HG03095 (cell line): ENCODE data around the gene CROCC.

ENCODE experiments used
- ATAC-seq: cut with Tn5 transposase; IDR thresholded peaks from one replicate; pipeline ENCODE4 v1.9.1; 2021; ENCODE audit warnings: moderate library complexity; ENCODE audit not compliant: unreplicated experiment

The CROCC gene

GRCh38 chr1:16980473-16981268 is 58.9 kb downstream of the CROCC start, which contains the start of gene MFAP2:
Gene MFAP2, minus strand, starts transcription at chr1:16980620. Its CDS starts 2,347 bp downstream, at chr1:16978273.
- ATAC-seq, result no peak

- no peak for ATAC-seq
These were observed 59.6 kb downstream of the CROCC start for GRCh38 chr1:16981269-16981849.

DNA sequence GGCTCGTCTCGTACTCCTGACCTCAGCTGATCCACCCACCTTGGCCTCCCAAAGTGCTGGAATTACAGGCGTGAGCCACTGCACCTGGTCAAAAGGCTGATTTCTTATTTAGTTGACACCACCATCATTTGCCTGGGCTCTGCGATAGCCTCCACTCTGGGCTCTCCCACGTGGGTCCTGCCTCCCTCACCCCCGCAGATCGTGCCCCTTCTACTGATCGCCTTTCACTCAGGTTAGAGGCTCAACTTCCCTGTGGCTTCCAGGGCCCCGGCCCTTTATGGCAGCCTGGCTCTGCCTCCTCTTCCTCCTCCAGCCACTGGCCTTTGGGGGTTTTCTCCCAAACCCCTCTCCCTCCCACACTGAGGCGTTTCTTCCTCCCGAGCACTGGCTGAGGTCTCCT is 61.2 kb downstream of the CROCC start:
- ATAC-seq, result no peak

- no peak for ATAC-seq
These were observed 61.9 kb downstream of the CROCC start for GRCh38 chr1:16983649-16984048.

DNA sequence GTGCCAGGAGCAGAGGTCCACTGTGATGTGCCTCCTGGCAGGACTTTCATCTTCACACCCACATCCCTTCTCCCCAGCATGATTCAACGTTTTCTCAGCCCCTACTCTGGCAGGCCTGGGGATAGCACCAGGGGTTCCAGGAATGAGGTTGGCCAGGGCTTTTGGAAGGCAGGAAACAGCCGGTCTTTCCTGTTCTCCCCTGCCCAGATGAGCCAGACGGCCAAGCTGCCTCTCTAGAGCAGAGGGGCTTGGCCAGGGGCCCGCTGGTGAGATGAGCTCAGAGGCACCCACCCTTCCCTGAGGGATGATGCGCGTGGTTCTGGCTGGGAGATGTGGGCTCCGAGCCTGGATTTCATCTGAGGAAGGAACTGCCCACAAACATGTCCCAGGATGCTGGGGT is 63.0 kb downstream of the CROCC start:
- no peak for ATAC-seq

DNA sequence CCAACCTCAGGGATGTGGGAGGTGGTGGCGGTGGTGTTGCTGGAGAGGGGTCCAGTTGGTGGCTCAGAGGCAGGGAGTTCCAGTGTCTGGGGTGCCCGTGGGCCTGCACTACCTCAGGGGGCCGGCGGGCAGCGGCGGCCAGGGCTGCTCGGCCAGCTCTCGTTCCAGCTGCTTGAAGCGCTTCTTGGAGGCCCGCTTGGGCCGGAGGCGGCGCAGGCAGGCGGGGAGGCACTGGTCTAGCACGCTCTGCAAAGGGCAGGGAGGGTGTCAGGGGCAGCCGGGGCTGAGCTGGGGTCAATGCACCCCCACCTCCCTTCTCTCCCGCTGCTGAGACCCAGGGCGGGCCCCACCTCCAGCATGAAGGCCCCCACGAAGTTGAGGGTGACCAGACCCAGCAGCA is 64.4 kb downstream of the CROCC start:
- ATAC-seq, result no peak

- no peak for ATAC-seq
These were observed 64.8 kb downstream of the CROCC start for GRCh38 chr1:16986560-16986959.

- ATAC-seq, result no peak
These were observed 65.2 kb downstream of the CROCC start for GRCh38 chr1:16986962-16987361.

GRCh38 chr1:16988210-16988609 is 66.5 kb downstream of the CROCC start:
- ATAC-seq, result no peak

- no peak for ATAC-seq
These were observed 68.1 kb downstream of the CROCC start for GRCh38 chr1:16989676-16990391.

- ATAC-seq, result no peak
These were observed 69.8 kb downstream of the CROCC start for GRCh38 chr1:16991571-16991970.

GRCh38 chr1:16992102-16992501 is 70.4 kb downstream of the CROCC start:
- no peak for ATAC-seq

- no peak for ATAC-seq
These were observed 70.9 kb downstream of the CROCC start for GRCh38 chr1:16992675-16993074.

DNA sequence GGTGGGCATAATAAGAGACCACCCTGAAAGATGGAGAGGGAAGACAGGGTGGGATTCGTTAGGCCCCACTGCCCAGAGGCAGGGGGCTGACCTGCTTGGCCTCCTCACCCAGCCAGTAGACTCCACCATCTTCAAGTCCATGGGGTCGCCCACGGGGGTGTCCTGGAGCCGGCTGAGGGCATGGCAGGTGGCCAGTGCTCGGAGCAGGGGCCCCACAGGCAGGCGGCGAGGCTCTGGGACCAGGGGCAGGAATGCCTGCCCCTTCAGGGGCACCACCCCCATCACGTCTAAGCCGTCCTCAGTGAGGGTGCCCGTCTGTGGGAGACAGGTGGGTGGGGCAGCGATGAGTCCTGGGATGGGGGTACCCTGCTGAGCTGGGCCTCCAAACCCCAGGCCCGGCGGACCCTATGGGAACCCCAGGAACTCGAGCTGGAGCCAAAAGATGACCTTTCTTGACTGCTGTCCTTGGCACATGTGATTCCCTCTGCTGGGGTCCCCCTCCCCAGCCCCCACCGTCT is 71.8 kb downstream of the CROCC start:
- ATAC-seq, result no peak

DNA sequence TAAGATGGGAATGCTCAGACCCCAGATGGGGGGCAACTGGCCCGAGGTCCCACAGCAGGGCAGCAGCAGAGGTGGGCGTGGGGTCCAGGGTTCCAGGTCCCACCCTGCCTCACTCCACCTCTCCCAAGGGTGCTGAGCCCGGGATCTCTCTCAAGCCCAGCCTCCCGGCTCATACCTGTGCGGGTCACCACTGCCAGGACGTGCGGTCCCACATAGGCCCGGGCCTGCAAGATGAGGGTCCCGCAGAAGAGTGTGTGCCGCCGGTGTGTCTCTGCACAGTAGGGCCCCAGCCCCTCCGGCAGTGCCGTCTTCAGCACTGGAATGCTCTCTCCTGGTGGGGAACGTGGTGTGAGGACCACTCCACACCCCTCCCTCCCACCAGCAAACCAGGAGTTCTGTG is 75.1 kb downstream of the CROCC start:
- ATAC-seq, result no peak

DNA sequence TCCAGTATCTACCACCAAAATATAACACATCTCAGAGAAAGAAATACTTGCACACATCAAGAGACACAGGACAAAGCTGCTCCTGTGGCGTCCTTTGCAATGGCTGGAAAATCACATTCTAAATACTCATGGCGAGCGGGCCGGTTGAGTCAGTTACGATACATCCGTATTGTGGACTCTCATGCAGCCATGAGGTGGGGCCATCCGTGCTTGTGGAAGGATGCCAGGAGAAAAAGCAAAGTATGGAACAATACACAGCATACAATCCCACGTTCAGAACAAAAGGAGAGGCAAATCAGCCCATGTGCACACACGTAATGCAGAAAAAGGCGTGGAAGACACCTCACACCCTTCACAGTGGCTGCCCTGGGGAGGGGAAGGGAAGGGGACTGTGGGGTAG is 76.9 kb downstream of the CROCC start:
- no peak for ATAC-seq

- ATAC-seq, result no peak
These were observed 78.1 kb downstream of the CROCC start for GRCh38 chr1:16999863-17000262.

GRCh38 chr1:17001760-17002523 is 80.2 kb downstream of the CROCC start:
- no peak for ATAC-seq

DNA sequence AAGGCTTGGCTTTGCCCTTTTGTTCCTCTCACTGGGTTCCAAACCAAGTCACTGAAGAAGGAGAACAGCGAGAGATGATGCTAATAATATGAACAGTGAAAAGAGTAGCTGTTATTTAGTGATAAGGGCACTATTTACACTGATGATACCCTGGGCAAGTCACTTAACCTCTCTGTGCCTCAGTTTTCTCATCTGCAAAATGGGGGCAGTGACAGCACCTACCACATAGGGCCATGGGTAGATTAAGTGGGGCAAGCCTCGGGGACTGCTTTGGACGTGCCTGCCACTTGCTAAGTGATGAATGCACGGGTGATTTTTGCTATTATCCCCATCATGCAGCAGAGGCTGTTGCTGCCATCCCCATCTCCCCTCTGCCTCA is 80.8 kb downstream of the CROCC start:
- no peak for ATAC-seq

DNA sequence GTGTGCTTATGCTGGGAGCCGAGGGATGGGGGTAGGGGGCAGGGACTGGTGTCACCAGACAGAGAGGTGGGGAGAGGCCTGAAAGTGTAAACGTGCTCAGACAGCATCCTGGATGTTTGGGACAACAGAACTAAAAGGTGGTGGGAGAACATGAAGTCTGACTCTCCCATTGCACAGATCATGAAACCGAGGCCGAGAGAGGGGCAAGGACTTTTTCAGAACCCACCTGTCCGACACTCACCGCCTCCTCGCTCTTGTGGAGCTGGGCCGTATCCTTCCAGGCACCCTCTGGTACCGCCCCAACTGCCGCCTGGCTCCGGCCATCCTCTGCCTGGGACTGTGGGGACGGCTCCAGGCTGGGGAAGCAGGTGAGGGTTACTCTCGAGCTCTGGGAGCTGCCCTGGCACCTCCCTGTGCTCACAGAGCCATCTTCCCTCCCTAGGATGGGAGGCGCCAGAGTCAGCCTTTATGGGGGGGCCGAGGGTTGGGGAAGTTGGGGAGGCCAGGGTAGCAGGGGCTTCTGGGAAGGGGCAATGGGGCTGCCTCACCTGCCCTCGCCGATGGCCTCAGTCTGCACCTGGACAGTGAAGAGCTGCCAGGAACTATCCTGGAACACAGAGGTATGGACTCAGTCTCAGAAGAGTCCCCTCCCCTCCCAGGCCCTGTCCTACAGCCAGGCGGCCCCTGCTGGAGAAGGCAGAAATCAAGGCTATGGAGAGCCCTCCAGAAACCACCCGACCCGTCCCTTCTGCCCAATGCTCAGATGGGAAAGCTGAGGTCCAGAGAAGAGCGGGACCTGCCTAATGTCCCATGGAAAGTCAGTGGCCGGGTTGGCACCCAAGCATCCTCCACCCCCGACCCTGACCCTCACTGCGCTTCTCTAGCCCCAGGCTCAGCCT is 83.0 kb downstream of the CROCC start:
- no peak for ATAC-seq
